GM18951 (cell line): ENCODE data around the gene TNFSF13.

Experiments
- POLR2A ChIP-seq: IDR thresholded peaks from 4 replicates; pipeline ENCODE4 v1.6.1; 2011; ENCODE audit warnings: mild to moderate bottlenecking; ENCODE audit not compliant: insufficient read length, insufficient read depth; ENCODE audit errors: extremely low read depth
- in situ Hi-C: fragments of 300-500 bp; cut with MboI; formaldehyde crosslinking; loops from one replicate; pipeline ENCODE4 v1.12.0; 2022; ENCODE audit warnings: low sequenced_read_pairs, mixed read lengths, inconsistent platforms; ENCODE audit not compliant: unreplicated experiment

TNFSF13 gene, protein sequence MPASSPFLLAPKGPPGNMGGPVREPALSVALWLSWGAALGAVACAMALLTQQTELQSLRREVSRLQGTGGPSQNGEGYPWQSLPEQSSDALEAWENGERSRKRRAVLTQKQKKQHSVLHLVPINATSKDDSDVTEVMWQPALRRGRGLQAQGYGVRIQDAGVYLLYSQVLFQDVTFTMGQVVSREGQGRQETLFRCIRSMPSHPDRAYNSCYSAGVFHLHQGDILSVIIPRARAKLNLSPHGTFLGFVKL

DNA sequence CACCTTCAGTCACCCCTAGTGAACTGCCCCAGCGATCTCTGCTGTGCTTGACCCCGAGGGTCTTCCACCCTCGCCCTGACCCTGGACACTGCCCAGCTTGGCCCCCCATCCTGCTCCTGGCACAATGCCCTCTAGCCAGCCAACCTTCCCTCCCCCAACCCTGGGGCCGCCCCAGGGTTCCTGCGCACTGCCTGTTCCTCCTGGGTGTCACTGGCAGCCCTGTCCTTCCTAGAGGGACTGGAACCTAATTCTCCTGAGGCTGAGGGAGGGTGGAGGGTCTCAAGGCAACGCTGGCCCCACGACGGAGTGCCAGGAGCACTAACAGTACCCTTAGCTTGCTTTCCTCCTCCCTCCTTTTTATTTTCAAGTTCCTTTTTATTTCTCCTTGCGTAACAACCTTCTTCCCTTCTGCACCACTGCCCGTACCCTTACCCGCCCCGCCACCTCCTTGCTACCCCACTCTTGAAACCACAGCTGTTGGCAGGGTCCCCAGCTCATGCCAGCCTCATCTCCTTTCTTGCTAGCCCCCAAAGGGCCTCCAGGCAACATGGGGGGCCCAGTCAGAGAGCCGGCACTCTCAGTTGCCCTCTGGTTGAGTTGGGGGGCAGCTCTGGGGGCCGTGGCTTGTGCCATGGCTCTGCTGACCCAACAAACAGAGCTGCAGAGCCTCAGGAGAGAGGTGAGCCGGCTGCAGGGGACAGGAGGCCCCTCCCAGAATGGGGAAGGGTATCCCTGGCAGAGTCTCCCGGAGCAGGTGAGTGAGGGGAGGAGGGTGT, at the start of gene TNFSF13:
TSS of gene TNFSF13 (plus strand) at position 207 of the 776 bp plus-strand sequence. CDS start at position 497, 290 bp downstream.
- in situ Hi-C loops = no loop called here
- no peak for TF ChIP-seq POLR2A

DNA sequence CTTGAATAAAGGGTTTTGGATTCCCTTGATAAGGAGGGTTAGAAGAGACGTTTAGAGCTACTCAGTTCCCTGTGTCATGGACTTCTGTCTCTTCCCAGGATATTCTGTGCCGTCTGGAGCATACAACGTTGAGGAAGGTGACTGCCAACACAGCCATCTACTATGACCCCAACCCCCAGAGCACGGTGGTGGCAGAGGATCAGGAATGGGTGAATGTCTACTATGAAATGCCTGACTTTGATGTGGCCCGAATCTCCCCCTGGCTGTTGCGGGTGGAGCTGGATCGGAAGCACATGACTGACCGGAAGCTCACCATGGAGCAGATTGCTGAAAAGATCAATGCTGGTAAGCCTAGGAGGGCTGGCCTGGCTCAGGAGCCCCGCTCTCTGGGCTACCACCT, 49.7 kb upstream of the TNFSF13 start:
- in situ Hi-C loops = no loop called here
- no peak for TF ChIP-seq POLR2A

DNA sequence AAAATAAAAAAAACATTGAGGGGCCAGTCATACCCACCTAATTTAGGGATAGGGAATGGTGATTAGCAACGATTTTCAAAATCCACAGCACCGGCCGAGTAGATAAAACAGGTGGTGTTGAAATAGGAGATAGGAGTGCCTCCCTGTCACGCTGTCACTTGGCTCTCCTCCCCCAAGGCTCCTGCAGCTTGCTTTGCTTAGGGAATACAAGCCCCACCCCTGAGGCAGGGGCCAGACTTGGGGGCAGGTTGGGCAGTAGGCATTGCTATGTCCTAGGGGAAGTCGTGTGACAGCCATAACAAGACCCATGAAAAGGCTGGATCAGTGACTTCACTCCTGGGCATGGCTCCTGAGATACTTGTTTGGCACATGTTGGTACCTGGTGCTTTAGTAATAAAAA, 48.6 kb upstream of the TNFSF13 start:
- no peak for TF ChIP-seq POLR2A
- in situ Hi-C loops = no loop called here

DNA sequence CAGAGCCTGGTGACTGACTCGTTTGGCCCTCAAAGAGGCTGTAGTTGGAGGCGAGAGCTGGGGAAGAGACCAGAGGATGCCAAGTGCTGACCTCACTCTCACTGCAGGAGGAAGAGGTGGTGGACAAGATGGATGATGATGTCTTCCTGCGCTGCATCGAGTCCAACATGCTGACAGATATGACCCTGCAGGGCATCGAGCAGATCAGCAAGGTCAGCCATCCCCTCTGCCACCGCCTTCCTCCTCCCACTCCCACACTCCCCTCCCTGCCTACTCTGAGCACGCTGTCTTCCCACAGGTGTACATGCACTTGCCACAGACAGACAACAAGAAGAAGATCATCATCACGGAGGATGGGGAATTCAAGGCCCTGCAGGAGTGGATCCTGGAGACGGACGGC, 47.4 kb upstream of the TNFSF13 start:
- TF ChIP-seq POLR2A = no peak
- in situ Hi-C loops = no loop called here

DNA sequence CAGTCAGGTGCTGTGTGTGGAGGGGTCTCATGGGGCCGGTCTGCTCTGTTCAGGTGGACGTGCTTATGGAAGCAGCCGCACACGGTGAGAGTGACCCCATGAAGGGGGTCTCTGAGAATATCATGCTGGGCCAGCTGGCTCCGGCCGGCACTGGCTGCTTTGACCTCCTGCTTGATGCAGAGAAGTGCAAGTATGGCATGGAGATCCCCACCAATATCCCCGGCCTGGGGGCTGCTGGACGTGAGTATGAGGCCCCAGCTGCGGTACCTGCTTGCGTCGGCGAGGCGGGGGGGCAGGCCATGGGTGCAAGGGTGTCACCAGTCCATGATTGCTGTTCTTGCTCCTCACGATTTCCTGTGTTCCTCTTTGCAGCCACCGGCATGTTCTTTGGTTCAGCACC, 46.4 kb upstream of the TNFSF13 start:
- no peak for TF ChIP-seq POLR2A
- in situ Hi-C loops = no loop called here

DNA sequence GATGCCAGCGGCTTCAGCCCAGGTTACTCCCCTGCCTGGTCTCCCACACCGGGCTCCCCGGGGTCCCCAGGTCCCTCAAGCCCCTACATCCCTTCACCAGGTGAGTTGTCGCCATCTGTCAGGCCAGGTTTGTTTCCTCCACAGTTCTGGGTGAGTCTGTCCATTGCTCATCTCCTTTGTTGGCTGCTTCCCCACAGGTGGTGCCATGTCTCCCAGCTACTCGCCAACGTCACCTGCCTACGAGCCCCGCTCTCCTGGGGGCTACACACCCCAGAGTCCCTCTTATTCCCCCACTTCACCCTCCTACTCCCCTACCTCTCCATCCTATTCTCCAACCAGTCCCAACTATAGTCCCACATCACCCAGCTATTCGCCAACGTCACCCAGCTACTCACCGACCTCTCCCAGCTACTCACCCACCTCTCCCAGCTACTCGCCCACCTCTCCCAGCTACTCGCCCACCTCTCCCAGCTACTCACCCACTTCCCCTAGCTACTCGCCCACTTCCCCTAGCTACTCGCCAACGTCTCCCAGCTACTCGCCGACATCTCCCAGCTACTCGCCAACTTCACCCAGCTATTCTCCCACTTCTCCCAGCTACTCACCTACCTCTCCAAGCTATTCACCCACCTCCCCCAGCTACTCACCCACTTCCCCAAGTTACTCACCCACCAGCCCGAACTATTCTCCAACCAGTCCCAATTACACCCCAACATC, 45.6 kb upstream of the TNFSF13 start:
- TF ChIP-seq POLR2A = no peak
- in situ Hi-C loops = no loop called here

DNA sequence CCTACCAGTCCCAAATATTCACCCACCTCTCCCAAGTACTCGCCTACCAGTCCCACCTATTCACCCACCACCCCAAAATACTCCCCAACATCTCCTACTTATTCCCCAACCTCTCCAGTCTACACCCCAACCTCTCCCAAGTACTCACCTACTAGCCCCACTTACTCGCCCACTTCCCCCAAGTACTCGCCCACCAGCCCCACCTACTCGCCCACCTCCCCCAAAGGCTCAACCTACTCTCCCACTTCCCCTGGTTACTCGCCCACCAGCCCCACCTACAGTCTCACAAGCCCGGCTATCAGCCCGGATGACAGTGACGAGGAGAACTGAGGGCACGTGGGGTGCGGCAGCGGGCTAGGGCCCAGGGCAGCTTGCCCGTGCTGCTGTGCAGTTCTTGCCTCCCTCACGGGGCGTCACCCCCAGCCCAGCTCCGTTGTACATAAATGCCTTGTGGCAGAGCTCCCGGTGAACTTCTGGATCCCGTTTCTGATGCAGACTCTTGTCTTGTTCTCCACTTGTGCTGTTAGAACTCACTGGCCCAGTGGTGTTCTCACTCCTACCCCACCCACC, 44.6 kb upstream of the TNFSF13 start:
- TF ChIP-seq POLR2A = no peak
- in situ Hi-C loops = no loop called here

DNA sequence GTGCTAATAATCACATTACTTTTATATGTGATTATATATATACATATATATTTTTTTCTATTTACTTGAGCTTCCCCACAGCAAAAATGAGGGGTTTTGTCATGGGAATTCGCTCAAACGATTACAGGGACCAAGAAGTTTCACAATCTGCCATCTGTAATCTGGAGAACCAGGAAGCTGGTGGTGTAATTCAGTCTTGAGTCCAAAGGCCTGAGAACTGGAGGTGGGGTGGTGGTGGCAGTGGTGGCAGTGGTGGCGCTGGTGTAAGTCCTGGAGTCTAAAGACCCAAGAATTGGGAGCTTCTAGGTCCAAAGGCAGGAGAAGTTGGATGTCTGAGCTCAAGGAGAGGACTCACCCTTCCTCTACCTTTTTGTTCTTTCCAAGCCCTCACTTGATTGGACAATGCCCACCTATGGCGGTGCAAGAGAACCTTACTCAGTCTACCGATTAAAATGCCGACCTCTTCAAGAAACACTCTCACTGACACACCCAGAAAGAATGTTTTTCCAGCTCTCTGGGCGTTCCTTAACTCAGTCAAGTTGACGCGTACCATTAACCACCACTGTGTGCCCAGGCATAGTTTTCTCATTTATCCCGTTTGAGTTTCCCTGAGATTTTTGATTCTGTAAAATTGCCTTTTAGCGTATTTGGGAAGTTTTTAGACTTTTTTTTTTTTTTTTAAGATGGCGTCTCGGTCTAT, 42.5 kb upstream of the TNFSF13 start:
- no peak for TF ChIP-seq POLR2A
- in situ Hi-C loops = no loop called here

DNA sequence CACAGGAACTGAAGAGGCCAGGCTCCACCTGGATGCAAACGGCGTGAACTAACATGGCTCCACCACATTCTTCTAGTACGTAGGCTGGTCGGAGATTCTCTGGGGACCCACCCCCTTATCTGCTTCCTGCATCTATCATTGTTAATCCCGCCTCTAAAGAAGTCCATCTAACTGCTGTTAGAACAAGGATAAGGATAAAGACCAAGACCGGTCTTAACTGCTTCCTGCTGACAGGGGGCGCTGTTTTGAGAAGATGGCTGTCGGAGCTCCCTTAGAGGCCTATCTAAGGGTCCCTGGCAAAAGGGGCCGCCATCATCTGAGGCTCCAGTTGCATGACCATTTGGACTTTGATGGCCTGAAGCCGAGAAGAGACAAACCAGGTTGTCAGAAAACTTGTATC, 35.5 kb upstream of the TNFSF13 start:
- in situ Hi-C loops = no loop called here
- TF ChIP-seq POLR2A = no peak

DNA sequence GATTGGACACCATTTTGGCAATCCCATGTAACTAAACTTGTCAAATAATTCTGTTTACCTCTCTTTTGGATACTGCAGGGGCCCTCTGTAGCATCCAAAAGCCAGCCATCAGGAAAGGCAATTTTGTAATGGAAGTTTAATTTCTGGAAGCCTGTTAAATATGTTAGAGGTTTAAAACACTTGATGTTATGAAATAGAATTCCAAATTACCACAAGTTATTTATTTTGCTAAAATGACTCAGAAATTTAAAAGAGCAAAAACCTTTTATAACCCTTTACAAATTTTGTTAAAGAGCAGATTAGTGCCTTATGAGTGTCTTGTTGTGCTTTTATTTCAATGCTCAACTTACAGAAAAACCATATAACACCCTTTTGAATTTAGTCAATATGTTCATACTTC, 29.7 kb upstream of the TNFSF13 start:
- in situ Hi-C loops = no loop called here
- TF ChIP-seq POLR2A = no peak

DNA sequence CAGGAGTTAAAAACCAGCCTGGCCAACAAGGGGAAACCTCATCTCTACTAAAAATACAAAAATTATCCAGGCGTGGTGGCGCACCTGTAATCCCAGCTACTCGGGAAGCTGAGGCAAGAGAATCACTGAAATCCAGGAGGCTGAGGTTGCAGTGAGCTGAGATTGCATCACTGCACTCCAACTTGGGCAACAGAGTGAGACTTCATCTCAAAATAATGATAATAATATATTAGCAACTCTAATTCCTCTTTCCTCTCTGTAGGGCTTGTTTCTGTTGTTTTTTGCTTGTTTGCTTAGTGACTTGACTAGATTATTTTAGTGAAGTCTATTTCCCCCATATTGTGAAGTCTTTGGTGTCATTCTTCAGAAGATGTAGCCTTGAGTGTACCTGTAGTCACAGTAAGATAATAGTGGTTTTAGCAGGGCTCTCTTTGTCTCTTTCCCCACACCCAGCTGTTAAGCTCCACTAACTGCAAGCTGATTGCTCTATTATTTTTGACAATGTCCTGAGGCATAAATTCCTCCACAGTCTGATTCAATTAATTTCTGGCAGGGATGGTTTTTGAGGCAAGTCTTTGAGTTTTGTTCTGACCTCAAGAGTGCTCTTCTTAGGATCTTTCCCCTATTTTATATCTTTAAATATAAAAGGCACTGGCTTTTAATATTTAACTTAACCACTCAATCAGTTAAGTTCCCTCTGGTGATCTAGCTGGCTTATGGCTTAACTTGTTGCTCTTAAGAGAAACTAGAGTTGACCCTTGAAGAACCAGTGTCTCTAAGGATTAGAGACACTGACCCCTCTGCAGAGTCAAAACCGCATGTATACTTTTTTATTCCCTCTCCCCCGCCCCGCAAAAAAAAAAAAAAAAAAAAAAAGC, 28.3 kb upstream of the TNFSF13 start:
- in situ Hi-C loops = no loop called here
- TF ChIP-seq POLR2A = no peak

DNA sequence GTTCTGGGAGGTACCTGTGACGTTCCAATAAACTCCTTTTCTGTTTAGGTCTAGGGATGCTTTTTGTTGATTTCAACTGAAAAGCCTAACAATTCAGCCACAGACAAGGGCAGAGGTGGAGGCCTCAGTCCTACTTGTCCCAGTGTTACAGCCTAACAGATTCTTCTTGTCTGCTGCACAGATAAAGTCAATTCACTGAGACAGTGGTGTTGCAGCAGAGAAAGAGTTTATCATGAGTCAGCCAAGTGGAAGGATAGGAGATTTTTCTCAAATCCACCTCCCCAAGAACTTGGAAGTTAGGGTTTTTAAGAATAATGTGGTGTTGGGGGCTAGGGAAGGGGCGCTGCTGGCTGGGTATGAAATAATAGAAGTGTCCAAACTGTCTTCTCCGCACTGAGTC, 20.5 kb upstream of the TNFSF13 start:
- in situ Hi-C loops = no loop called here
- no peak for TF ChIP-seq POLR2A
